ENCODE data around the gene GRIK4. TPM values are rescaled to one million over a fixed set of nuclear protein-coding genes. Genes with fewer than 3 reads are reported as not detected.

GRIK4 gene
- total RNA-seq, 1 donor from 2014 or later, result 2.2 TPM

GRCh38 chr11:120571476-120571875 is 59.9 kb downstream of the GRIK4 start:
- Mint-ChIP-seq H3K36me3 (ENCODE audit: low read depth, unreplicated experiment) (peaks cover 4% of the 10 kb centered on the region), H3K9me3 (ENCODE audit: unreplicated experiment) (peaks cover 7% of the 10 kb centered on the region), H3K4me3 (ENCODE audit: unreplicated experiment) (no peak overlapping the region), H3K27ac (ENCODE audit: unreplicated experiment) (no peak overlapping the region), H3K4me1 (ENCODE audit: low read depth, unreplicated experiment) (peaks cover 21% of the 10 kb centered on the region), H3K27me3 (ENCODE audit: low read depth, unreplicated experiment) (no peaks in the 10 kb centered on the region)
- DNase-seq (ENCODE audit: low read depth) (no peak), FAIRE-seq (no peak)
- H3K79me2 ChIP-seq (ENCODE audit: insufficient read depth, low read length), result no peaks in the 10 kb centered on the region
- no peak overlapping the region for H2AFZ ChIP-seq (ENCODE audit: low read depth, low read length)
- no peak overlapping the region for H3K27ac ChIP-seq (ENCODE audit: low read depth, low read length)
- peaks cover 2% of the 10 kb centered on the region for H3K4me1 ChIP-seq (ENCODE audit: insufficient read depth, low read length)
- no peak overlapping the region for H3K4me3 ChIP-seq (ENCODE audit: insufficient read depth, low read depth, low read length)
- no peak overlapping the region for H3K9ac ChIP-seq (ENCODE audit: low read length)
- no peaks in the 10 kb centered on the region for H4K20me1 ChIP-seq (ENCODE audit: insufficient read depth, low read length)
- no peaks in the 10 kb centered on the region for H3K9me3 ChIP-seq (ENCODE audit: insufficient read depth, low read depth, low read length)
- no peaks in the 10 kb centered on the region for H3K36me3 ChIP-seq (ENCODE audit: insufficient read depth, low read length)
- H3K4me2 ChIP-seq (ENCODE audit: low read length), result no peak overlapping the region
- TF ChIP-seq CTCF (IDR thresholded peaks at IDR 0.05; ENCODE audit: insufficient read depth, low read depth, low read length), result no peak
- TF ChIP-seq EZH2 (IDR thresholded peaks at IDR 0.05; ENCODE audit: insufficient read depth, low read length), result no peak
- H3K27me3 ChIP-seq (ENCODE audit: insufficient read depth, low read length), result no peaks in the 10 kb centered on the region

- Histone ChIP-seq H3K36me3 (ENCODE audit: insufficient read depth, low read length) (no peaks in the 10 kb centered on the region), H3K9ac (ENCODE audit: low read length) (no peak overlapping the region), H3K9me3 (ENCODE audit: insufficient read depth, low read depth, low read length) (no peaks in the 10 kb centered on the region), H3K4me3 (ENCODE audit: insufficient read depth, low read depth, low read length) (no peak overlapping the region), H3K27me3 (ENCODE audit: insufficient read depth, low read length) (peaks cover under 1% of the 10 kb centered on the region), H4K20me1 (ENCODE audit: insufficient read depth, low read length) (no peaks in the 10 kb centered on the region), H2AFZ (ENCODE audit: low read depth, low read length) (no peak overlapping the region), H3K4me1 (ENCODE audit: insufficient read depth, low read length) (no peaks in the 10 kb centered on the region), H3K4me2 (ENCODE audit: low read length) (no peak overlapping the region), H3K79me2 (ENCODE audit: insufficient read depth, low read length) (no peaks in the 10 kb centered on the region), H3K27ac (ENCODE audit: low read depth, low read length) (no peak overlapping the region)
- FAIRE-seq, result no peak
- Mint-ChIP-seq H3K27ac (ENCODE audit: unreplicated experiment) (no peak overlapping the region), H3K4me1 (ENCODE audit: low read depth, unreplicated experiment) (peaks cover 18% of the 10 kb centered on the region), H3K36me3 (ENCODE audit: low read depth, unreplicated experiment) (peaks cover 8% of the 10 kb centered on the region), H3K9me3 (ENCODE audit: unreplicated experiment) (peaks cover 7% of the 10 kb centered on the region), H3K4me3 (ENCODE audit: unreplicated experiment) (no peak overlapping the region), H3K27me3 (ENCODE audit: low read depth, unreplicated experiment) (peaks cover 9% of the 10 kb centered on the region)
- TF ChIP-seq EZH2 (IDR thresholded peaks at IDR 0.05; ENCODE audit: insufficient read depth, low read length), result no peak
- TF ChIP-seq CTCF (IDR thresholded peaks at IDR 0.05; ENCODE audit: insufficient read depth, low read depth, low read length), result no peak
- DNase-seq (ENCODE audit: low read depth), result no peak
These were observed 62.3 kb downstream of the GRIK4 start for GRCh38 chr11:120573756-120574354.

GRCh38 chr11:120574876-120575275 is 63.3 kb downstream of the GRIK4 start:
- Histone ChIP-seq H3K9ac (ENCODE audit: low read length) (no peak overlapping the region), H4K20me1 (ENCODE audit: insufficient read depth, low read length) (no peaks in the 10 kb centered on the region), H3K27ac (ENCODE audit: low read depth, low read length) (no peak overlapping the region), H3K27me3 (ENCODE audit: insufficient read depth, low read length) (peaks cover 2% of the 10 kb centered on the region), H3K4me1 (ENCODE audit: insufficient read depth, low read length) (no peaks in the 10 kb centered on the region), H3K79me2 (ENCODE audit: insufficient read depth, low read length) (no peaks in the 10 kb centered on the region), H3K9me3 (ENCODE audit: insufficient read depth, low read depth, low read length) (no peaks in the 10 kb centered on the region), H2AFZ (ENCODE audit: low read depth, low read length) (no peak overlapping the region), H3K4me2 (ENCODE audit: low read length) (no peak overlapping the region), H3K36me3 (ENCODE audit: insufficient read depth, low read length) (no peaks in the 10 kb centered on the region), H3K4me3 (ENCODE audit: insufficient read depth, low read depth, low read length) (no peak overlapping the region)
- TF ChIP-seq CTCF (IDR thresholded peaks at IDR 0.05; ENCODE audit: insufficient read depth, low read depth, low read length), result no peak
- no peak for TF ChIP-seq EZH2 (IDR thresholded peaks at IDR 0.05; ENCODE audit: insufficient read depth, low read length)
- peaks cover 9% of the 10 kb centered on the region for H3K27me3 Mint-ChIP-seq (ENCODE audit: low read depth, unreplicated experiment)
- FAIRE-seq (no peak), DNase-seq (ENCODE audit: low read depth) (peak; percentile 26)
- H3K4me3 Mint-ChIP-seq (ENCODE audit: unreplicated experiment), result peak overlapping the region; percentile 58
- peaks cover 8% of the 10 kb centered on the region for H3K36me3 Mint-ChIP-seq (ENCODE audit: low read depth, unreplicated experiment)
- peaks cover 18% of the 10 kb centered on the region for H3K4me1 Mint-ChIP-seq (ENCODE audit: low read depth, unreplicated experiment)
- no peak overlapping the region for H3K27ac Mint-ChIP-seq (ENCODE audit: unreplicated experiment)
- H3K9me3 Mint-ChIP-seq (ENCODE audit: unreplicated experiment), result peaks cover 7% of the 10 kb centered on the region
